GM12874 (cell line): ENCODE measurements around the gene FCN1.

Experiments used
- TF ChIP-seq, protein P1 (sequence below): IDR thresholded peaks from 2 replicates; pipeline ENCODE4 v1.5.1; 2011; ENCODE audit warnings: low read depth, mild to moderate bottlenecking, control low read depth, low read length, moderate library complexity; ENCODE audit not compliant: insufficient read depth

The FCN1 gene

DNA sequence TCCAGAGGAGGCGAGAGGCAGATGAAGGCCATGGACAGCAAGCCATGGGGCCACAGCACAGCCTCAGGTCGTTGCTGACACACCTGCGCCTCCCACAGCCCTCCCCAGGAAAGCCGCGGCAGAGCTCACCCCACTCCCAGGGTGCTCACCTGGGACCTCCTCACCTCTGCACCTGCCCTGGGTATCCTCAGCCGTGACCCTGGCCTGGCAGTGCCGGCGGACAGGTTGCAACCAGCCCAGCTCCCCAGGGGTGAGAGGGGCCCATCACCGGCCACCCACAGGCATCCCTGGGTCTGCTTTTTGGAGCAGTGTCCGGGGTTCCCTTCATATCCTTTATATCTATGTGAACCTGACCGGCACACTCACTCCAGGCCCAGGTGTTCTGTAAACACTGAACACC lies 30.4 kb upstream of the FCN1 start:
- TF ChIP-seq, protein P1, sequence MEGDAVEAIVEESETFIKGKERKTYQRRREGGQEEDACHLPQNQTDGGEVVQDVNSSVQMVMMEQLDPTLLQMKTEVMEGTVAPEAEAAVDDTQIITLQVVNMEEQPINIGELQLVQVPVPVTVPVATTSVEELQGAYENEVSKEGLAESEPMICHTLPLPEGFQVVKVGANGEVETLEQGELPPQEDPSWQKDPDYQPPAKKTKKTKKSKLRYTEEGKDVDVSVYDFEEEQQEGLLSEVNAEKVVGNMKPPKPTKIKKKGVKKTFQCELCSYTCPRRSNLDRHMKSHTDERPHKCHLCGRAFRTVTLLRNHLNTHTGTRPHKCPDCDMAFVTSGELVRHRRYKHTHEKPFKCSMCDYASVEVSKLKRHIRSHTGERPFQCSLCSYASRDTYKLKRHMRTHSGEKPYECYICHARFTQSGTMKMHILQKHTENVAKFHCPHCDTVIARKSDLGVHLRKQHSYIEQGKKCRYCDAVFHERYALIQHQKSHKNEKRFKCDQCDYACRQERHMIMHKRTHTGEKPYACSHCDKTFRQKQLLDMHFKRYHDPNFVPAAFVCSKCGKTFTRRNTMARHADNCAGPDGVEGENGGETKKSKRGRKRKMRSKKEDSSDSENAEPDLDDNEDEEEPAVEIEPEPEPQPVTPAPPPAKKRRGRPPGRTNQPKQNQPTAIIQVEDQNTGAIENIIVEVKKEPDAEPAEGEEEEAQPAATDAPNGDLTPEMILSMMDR = no peak

DNA sequence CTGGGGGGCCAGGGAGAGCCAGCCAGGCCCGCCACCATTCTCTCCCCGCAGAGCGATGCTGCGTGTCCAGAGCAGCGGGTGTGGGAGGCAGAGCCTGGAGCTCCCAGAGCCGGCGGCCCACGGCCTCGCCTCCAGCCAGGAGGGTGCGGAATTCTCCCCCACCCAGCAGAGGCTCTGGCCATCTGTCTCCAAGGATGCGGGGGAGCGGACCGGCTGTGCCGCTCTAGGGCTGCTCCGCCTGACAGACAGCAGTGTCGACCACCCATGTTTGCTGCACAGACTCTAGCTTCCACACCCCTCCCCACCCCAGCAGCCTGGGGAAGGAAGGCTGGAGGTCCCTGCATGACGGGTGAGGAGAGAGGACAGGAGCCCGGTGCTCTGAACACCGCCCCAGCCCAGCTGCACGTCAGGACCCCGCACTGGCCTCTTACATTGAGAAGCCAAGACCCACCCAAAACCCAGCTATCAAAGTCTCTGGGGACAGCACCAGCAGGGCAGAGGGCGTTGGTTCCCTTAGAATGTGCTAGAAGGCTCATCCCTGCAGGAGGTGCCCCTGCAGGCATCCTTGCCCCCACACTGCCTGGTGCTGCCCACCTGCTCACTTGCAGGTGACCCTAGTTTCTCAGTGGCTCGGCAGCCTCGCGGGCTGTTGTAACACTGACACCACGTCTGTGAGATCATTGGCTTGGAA lies 29.7 kb upstream of the FCN1 start:
- TF ChIP-seq, protein P1 = no peak

DNA sequence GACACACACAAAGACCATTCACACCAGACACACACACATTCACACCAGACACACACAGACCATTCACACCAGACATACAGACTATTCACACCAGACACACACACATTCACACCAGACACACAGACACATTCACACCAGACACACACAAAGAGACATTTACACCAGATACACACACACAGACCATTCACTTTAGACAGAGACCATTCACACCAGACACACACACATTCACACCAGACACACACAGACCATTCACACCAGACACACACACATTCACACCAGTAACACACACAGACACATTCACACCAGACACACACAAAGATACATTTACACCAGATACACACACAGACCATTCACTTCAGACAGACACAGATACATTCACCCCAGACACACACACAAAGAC lies 29.0 kb upstream of the FCN1 start:
- TF ChIP-seq, protein P1 = no peak

DNA sequence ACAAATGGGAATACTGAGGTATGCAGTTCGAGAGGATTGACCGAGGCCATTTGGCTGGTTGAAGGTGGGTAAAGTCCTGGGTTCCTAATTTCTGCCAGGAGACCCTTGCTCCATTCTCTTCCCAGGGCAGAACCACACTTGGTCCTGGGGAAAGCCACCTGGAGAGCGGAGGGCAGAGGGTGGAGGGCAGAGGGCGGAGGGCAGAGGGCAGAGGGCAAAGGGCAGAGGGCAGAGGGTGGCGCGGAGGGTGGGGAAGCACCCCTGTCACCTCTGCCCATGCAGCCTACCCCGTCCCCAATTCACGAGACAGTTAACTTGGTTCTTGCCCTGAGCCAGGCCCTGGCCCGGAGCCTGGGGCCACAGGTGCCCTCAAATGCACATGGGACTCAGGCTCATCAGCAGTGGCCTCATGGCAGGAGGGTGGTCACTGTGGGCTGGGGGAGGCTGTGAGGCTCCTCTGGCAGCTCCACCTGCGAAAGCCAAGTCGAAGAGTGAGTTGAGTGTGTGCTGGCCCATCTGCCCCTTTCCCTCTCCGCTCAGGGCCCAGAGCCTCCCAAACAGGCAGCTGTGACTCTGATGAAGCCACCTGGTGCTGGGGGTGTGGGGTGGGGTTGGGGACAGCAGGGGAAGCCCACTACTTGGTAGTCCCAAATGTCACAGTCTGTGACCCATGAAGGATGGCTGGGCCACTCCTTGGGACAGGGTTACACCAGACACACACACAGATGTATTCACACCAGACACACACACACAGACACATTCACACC lies 28.0 kb upstream of the FCN1 start:
- TF ChIP-seq, protein P1 = no peak

DNA sequence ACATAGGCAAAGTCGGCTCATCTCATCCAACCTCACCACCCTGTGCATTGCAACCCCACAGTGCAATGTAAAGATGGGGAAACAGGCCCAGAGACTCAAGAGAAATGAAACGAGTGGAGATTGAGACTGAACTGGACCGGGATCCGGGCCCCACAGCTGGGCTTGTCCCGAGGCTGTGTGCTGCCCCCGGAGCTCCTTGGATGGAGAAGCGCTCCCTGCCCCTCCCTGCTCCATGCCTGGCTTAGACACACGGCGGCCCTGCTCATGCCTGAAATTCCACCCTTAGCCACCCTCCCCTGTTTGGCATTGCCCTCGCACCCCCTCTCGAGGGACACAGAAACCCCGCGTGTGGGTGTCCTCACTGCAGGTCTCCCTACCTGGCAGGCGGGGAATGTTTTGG lies 27.2 kb upstream of the FCN1 start:
- TF ChIP-seq, protein P1 = no peak

DNA sequence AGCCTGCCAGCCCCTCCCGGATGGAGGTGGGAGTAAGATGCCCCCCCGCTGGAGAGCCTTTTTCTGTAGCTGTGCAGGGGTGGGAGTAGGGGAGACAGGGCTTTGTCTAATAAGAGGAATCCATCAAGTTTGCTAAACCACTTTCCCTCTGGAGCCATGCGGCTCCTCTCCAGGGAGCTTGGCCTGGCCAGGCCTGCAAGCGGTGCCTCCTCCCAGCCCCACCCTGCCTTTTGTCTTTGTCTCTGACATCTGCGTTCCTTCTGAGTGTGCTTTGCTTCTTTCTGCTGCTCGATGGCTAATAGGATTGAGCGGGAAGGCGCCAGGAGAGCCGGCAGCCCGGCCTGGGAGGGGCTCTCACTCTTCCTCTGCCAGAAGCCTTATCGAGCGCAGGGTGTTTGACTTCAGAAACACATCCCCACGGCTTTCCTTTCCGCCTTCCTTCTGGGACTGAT lies 26.7 kb upstream of the FCN1 start:
- TF ChIP-seq, protein P1 = no peak

DNA sequence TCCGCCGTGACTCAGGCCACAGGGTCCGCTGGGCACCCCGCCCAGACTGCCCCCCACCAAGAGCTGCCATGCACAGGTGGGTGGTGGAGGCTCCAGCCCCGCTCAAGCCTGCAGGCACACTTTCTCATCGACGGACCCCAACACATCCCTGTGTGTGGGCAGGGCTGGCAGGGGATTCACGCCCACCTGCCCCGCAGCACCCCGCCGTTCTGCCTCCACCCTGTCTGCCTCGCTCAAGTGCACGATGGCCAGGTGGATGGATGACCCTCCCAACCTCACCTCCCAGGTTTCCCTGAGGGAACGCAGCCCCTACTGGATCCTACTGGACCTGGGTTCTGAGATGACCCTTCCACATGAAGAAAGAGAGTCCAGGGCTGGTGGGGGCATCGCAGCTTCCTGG lies 26.1 kb upstream of the FCN1 start:
- TF ChIP-seq, protein P1 = no peak
